COR-L47 (cell line): ENCODE measurements around the gene DEFB113.

Source experiments
- DNase-seq: peaks from one replicate; lab custom pipeline; 2025; lab: John Stamatoyannopoulos, UW

Gene DEFB113

GRCh38 chr6:49935387-49935786 is 34.0 kb downstream of the DEFB113 start:
- DNase-seq = no peak

DNA sequence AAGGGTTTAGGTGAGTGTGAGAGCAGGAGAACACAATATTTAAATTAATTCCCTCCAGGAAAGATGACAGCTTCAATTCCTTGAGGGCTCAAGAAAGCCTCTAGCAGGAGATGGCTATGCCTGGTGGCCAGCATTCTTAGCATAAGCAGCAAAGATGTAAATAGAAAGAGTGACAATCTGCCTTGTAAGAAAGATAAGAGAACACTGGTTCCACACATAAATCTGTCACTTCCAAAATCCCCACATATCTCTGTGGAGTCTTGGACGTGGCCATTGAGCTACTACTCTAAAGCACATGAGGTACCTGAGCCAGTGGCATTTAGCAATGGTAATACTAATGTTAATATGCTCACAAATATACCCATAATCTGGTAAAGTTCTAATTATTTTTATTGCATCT is 34.7 kb downstream of the DEFB113 start:
- no peak for DNase-seq

DNA sequence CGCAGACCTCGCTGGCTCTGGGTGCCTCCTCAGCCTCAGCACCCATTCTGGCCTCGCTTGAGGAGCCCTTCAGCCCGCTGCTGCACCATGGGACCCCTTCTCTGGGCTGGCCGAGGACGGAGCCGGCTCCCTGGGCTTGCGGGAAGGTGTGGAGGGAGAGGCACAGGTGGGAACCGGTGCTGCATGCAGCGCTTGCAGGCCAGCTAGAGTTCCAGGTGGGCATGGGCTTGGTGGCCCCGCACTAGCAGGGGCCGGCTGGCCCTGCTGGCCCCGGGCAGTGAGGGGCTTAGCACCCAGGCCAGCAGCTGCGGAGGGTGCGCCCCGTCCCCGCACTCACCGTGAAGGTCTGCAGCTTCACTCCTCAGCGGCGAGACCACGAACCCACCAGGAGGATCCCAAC is 35.9 kb downstream of the DEFB113 start:
- no peak for DNase-seq

- no peak for DNase-seq
Observed at GRCh38 chr6:49929340-49929739, 40.1 kb downstream of the DEFB113 start.

- peak; percentile 31 for DNase-seq
Observed at GRCh38 chr6:49923826-49924225, 45.6 kb downstream of the DEFB113 start.

DNA sequence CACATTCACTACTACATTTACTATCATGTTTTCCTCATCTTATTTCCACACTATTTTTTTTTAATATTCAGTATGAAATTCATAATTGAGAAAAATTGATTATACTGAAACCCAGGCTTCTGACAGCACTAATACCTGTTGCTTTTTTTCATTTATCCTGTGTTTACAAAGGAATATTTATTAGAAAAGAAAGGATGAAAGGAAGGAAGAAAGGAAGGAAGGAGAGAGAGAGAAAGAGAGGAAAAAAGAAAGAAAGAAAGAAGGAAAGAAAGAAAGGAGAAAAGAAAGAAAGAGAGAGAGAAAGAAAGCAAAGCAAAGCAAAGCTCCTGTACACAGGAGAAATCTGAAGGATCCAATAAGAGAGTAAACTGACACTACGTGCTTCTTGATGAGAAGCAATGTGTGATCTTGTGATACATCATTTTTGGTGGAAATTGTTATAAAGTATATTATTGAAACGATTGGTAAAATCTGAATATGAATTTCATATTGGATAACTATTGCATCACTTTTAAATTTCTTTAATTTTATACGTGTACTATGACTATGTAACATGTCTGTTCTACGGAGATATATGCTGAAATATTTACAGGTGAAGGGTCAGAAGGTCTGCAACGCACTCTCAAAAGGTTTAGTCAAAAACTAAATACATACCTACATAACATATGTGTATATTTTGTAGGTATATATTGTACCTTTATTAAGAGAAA is 49.3 kb downstream of the DEFB113 start:
- no peak for DNase-seq

- no peak for DNase-seq
Observed at GRCh38 chr6:49919261-49919660, 50.2 kb downstream of the DEFB113 start.

DNA sequence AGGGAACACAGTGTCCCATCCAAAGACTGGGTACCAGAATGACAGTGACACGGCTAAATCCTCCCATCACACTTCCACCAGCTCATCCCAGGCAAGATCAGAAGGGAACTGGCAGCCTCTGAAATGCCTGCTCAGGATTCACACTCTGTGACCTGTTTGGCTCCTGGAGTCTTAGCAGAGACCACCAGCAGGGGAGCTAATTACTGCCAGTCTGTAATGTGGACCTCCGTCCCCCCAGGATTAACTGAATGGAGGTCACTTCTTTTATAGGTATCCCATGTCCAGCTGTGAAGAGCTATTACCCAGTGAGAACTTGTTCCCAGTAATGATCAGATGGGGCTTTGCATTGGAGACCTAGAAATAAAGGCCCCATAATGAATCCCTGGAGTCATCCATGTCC is 50.6 kb downstream of the DEFB113 start:
- DNase-seq = no peak
